GM18868 (cell line): ENCODE measurements around the gene ADARB1.

Source experiments
- ATAC-seq: cut with Tn5 transposase; IDR thresholded peaks from one replicate; pipeline ENCODE4 v1.9.1; 2021; ENCODE audit warnings: mild to moderate bottlenecking, moderate library complexity; ENCODE audit not compliant: unreplicated experiment

ADARB1 gene

GRCh38 chr21:45190013-45190412, 115.6 kb downstream of the ADARB1 start:
- ATAC-seq = no peak

GRCh38 chr21:45192332-45192731, 118.0 kb downstream of the ADARB1 start:
- ATAC-seq = no peak

DNA sequence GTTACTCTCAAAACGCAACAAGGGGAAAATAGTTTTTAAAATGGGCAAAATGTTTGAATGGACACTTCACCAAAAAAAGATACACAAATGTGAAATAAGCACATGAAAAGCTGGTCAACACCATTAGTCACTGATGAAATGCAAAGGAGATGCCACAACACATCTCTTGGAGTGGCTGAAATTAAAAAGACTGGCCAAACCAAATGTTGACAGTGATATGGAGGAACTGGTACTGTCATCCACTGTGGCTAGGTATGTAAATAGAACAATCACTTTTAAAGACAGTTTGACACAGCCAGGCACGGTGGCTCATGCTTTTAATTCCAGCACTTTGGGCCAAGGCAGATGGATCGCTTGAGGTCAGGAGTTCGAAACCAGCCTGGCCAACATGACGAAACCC, 122.2 kb downstream of the ADARB1 start:
- no peak for ATAC-seq

DNA sequence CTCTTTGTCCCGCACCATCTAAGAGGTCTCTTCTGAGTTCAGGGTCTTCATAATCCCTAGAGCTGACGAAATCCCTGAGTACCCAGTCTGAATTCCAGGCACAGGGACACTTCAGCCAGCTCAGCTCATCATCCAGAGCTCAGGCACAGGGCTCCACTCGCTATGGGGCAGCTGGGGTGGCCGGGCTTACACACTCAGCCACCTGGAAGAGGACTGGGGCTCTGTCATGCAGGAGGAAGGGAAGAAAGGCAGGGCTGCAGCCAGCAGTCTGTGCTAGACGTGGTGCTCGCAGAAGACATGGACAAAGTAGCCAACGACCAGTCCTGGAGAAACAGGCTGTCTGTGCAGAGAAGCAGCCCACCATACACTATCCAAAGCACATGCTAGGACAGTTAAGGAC, 124.8 kb downstream of the ADARB1 start:
- ATAC-seq = no peak

- no peak for ATAC-seq
Observed at GRCh38 chr21:45200031-45200430, 125.7 kb downstream of the ADARB1 start.

DNA sequence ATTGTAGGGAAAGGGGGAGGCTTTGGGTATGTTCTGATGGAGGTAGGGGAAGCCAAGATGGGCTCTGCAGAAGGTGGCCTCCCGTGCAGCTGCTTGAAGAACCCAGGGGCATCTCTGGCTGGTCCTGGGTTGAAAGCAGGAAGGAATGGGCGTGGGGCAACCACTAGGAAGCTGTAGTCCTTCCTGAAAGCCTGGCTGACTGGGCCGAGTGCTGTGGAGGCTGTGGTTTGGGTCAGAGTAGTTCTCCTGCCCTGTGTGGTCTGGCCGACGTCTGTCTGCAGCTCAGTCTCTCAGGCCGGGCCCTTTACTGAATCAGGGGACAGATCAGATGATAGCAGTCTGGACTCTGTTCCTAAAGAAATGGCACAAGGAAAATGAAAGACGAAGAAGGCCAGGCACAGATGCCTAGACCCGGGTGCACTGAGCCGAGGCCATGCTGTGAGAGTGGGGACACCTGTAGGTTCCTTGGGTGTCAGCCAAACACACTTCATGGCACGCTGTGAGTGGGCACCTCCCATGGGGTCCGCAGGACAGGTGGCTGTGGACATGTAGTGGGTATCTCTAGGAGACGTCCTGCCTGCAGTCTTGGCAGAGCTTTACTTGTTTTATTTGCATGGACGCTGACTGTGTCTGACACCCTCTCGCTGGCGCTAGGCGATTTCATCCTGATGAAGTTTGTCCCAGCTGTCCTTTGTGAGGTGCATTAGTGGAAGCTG, 126.4 kb downstream of the ADARB1 start:
- ATAC-seq = no peak

- ATAC-seq = no peak
Observed at GRCh38 chr21:45202344-45202743, 128.0 kb downstream of the ADARB1 start.

DNA sequence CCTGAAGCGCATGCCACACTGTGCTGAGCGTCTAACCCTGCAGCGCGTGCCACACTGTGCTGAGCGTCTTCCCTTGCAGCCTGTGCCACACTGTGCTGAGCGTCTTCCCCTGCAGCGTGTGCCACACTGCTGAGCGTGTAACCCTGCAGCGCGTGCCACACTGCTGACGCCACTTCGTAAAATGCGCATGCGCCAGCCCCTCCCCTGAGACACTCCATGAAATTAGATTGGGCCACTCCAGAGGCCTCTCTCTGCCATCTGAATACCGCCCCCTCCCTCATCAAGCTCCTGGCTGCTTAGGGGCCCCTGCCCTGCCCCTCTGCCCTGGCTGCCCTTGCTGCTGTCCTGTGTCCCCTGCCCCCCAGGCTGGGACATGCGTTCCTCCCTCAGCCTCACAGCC, 128.5 kb downstream of the ADARB1 start:
- no peak for ATAC-seq

- ATAC-seq = no peak
Observed at GRCh38 chr21:45203983-45204382, 129.6 kb downstream of the ADARB1 start.

DNA sequence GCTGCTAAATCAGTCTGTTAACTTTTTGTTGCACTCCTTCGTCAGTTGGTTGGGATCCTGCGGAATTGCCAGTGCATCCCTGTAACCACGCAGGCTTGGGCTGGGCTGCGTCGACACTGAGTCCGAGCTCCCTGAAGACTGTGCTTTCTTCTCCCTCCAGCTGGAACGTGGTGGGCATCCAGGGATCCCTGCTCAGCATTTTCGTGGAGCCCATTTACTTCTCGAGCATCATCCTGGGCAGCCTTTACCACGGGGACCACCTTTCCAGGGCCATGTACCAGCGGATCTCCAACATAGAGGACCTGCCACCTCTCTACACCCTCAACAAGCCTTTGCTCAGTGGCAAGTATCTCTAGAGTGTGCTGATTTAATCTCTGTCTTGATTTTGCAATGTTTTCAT, 130.0 kb downstream of the ADARB1 start:
- no peak for ATAC-seq

DNA sequence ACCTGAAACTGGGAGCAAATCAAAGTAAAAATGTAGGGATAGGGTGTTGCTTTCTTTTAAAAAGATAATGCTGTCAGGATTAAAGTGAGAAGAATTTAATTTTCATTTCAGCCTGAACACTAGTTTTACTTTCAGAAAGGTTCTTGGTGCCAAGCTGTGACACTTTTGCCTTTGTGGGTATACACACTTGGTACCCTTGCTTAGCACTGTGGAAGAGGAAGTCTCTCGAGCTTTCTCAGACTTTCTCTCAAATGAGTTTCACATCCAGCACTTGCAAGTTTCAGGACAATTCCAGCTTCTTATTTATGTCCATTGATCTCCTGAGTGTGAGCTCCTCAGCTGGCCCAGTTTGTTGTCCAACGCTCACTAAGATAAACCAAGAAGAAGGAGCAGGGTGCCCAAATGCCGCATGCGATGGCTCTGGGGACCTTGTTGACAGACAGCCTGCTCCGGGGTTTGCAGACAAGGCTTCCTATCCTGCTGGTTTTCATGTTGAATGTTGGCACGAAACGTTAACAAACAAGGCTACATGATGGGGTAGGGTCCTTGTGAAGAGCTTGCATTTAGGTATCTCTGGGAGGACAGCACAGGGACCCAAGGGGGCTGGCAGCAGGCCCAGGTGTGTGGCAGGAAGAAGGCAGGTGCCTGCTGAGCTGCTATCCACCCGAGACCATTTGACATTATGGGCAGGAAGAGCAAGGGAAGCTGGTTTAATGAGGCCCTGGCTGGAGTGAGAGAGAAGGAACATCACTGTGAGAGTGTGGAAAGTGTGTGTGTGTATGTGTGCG, 133.7 kb downstream of the ADARB1 start:
- ATAC-seq = no peak

- ATAC-seq = no peak
Observed at GRCh38 chr21:45208627-45208951, 134.2 kb downstream of the ADARB1 start.

GRCh38 chr21:45209046-45209445, 134.7 kb downstream of the ADARB1 start:
- no peak for ATAC-seq

GRCh38 chr21:45209685-45210284, 135.4 kb downstream of the ADARB1 start:
- peak; percentile 49 for ATAC-seq

DNA sequence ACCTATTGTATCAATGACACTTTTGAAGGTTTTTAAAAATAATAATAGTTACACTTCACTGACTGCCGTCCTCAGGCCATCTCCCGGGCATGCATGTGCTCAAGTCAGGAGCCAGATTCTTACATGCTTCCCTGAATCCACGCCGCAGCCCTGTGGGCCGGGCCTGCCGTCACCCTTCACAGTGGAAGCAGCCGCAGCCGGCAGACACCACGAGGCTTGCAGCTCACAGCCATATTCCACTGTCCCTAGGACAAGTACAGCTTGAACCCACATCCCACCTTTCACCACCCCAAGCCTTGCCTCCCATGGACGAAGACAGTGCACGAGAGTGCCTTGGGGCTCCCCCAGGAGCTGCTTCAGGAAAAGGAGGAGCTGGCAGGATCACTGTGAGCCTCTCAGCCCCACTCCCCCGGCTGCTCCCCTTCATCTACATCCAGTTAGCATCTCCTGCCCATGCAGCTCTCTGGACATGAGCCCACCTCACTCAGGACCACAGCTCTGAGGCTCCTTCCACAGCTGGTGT, 136.1 kb downstream of the ADARB1 start:
- no peak for ATAC-seq

DNA sequence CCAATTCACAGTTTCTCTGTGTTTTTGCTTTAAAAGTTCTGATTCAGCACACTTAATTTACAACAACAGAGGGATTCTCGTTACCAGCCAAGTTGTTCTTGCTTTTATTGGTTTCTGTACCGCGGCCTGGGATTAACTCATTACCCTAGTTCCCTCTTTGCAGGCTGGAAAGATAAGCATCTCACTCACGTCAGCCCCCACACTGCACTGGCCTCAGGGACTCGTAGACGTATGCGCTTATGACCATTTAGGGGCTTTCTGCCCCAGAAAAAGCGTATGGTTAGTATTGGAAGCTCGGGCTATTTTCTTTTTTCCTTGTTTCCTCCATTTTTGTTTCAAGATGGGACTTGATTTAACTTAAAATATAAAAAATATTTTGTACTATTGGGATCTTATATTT, 137.3 kb downstream of the ADARB1 start:
- no peak for ATAC-seq

GRCh38 chr21:45213392-45213791, 139.0 kb downstream of the ADARB1 start:
- ATAC-seq = no peak

- no peak for ATAC-seq
Observed at GRCh38 chr21:45215213-45215612, 140.8 kb downstream of the ADARB1 start.

DNA sequence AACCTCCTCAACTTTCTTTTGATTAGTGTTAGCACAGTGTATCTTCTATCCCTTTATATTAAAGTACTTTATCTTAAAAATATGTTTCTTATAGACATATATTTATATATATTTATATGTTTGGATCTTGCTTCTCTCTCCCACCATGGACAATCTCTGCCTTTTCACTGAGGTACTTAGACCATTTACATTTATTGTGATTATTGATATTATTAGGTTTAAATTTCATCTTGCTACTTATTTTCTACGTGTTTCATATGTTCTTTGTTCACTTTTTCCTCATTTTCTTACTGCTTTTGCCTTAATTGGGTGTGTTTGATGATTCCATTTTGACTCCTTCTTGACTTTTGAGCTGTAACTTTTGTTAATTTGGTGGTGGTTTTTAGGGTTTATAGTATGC, 142.6 kb downstream of the ADARB1 start:
- ATAC-seq = no peak

DNA sequence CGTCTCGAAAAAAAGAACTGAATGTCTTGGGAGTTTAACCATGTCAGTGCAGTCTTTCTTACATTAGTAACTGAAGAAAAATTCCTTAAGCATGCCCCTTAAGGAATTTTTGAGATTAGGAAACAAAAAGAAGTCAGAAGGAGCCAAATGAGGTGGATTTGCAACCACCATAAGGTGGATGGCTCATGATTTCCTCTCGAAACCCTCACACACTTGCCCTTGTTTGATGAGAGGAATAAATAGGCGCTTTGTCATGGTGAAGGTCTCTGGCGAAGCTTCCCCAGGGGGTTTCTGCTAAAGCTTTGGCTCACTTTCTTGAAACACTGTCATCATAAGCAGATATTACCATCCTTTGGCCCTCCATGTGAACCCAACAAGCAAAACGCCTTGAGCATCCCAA, 145.1 kb downstream of the ADARB1 start:
- no peak for ATAC-seq

GRCh38 chr21:45220071-45220481, 145.7 kb downstream of the ADARB1 start:
- ATAC-seq = no peak
